ENCODE results near the gene HNRNPM. TPM values are rescaled to one million over a fixed set of nuclear protein-coding genes. Genes with fewer than 3 reads are reported as not detected.

HNRNPM gene
- total RNA-seq, 3 donors from 2014 or later (not counting 1 experiment from before 2014, with no cell fraction given) = 272 to 300 (median 299) TPM

GRCh38 chr19:8529369-8530006 lies 84.7 kb downstream of the HNRNPM start:
- 95% methylated on average over 4 of the region's 4 CpGs for WGBS (ENCODE audit: insufficient coverage)
- H3K4me3 Mint-ChIP-seq = no peak overlapping the region
- peak overlapping the region; percentile 83 to 88 for H3K27ac Mint-ChIP-seq

GRCh38 chr19:8530061-8530679 lies 85.4 kb downstream of the HNRNPM start:
- ATAC-seq (no peak), DNase-seq (no peak)
- no peak overlapping the region for H3K4me3 ChIP-seq (ENCODE audit: low read length)
- WGBS (ENCODE audit: insufficient coverage) = 97% methylated on average over 35 of the region's 35 CpGs
- Mint-ChIP-seq H3K9me3 (no peaks in the 10 kb centered on the region), H3K36me3 (peaks cover 29% of the 10 kb centered on the region), H3K27me3 (ENCODE audit: low read depth in 2 of 2) (no peaks in the 10 kb centered on the region), H3K4me3 (no peak overlapping the region), H3K27ac (peak overlapping the region; percentile 83 to 88), H3K4me1 (peaks cover 17 to 23% of the 10 kb centered on the region in 2 donors)
- H3K27ac ChIP-seq (ENCODE audit: low read length) = no peak overlapping the region
- intact Hi-C loops (cut with micrococcal nuclease) = no loop called here
- peaks cover 81% of the 10 kb centered on the region for H3K36me3 ChIP-seq (ENCODE audit: control insufficient read depth, insufficient read depth, low read length)
- no peaks in the 10 kb centered on the region for H3K4me1 ChIP-seq (ENCODE audit: control insufficient read depth, insufficient read depth, low read length)
- no peaks in the 10 kb centered on the region for H3K27me3 ChIP-seq (ENCODE audit: control insufficient read depth, insufficient read depth, low read length)
- no peak for TF ChIP-seq CTCF (IDR thresholded peaks at IDR 0.05)
- H3K9me3 ChIP-seq (ENCODE audit: control insufficient read depth, insufficient read depth, low read length) = no peaks in the 10 kb centered on the region

More at GRCh38 chr19:8529369-8530006, 84.7 kb downstream of the HNRNPM start:
- H3K27me3 ChIP-seq (ENCODE audit: control insufficient read depth, insufficient read depth, low read length) = no peaks in the 10 kb centered on the region
- no peak overlapping the region for H3K4me3 ChIP-seq (ENCODE audit: low read length)
- Mint-ChIP-seq H3K4me1 (peaks cover 20 to 23% of the 10 kb centered on the region in 2 donors), H3K9me3 (no peaks in the 10 kb centered on the region), H3K27me3 (ENCODE audit: low read depth in 2 of 2) (no peaks in the 10 kb centered on the region), H3K36me3 (peaks cover 29% of the 10 kb centered on the region)
- TF ChIP-seq CTCF (IDR thresholded peaks at IDR 0.05) = no peak
- DNase-seq = no peak
- intact Hi-C loops (cut with micrococcal nuclease) = no loop called here
- H3K27ac ChIP-seq (ENCODE audit: low read length) = no peak overlapping the region
- no peak for ATAC-seq
- H3K36me3 ChIP-seq (ENCODE audit: control insufficient read depth, insufficient read depth, low read length) = peaks cover 88% of the 10 kb centered on the region
- no peaks in the 10 kb centered on the region for H3K9me3 ChIP-seq (ENCODE audit: control insufficient read depth, insufficient read depth, low read length)
- H3K4me1 ChIP-seq (ENCODE audit: control insufficient read depth, insufficient read depth, low read length) = no peaks in the 10 kb centered on the region

- H3K27ac Mint-ChIP-seq = peak overlapping the region; percentile 9 to 62
- Histone ChIP-seq H3K27me3 (ENCODE audit: control insufficient read depth, insufficient read depth, low read length) (no peaks in the 10 kb centered on the region), H3K36me3 (ENCODE audit: control insufficient read depth, insufficient read depth, low read length) (peaks cover 79% of the 10 kb centered on the region), H3K27ac (ENCODE audit: low read length) (no peak overlapping the region), H3K4me1 (ENCODE audit: control insufficient read depth, insufficient read depth, low read length) (no peaks in the 10 kb centered on the region), H3K4me3 (ENCODE audit: low read length) (no peak overlapping the region), H3K9me3 (ENCODE audit: control insufficient read depth, insufficient read depth, low read length) (no peaks in the 10 kb centered on the region)
- H3K36me3 Mint-ChIP-seq = peaks cover 29% of the 10 kb centered on the region
- intact Hi-C loops (cut with micrococcal nuclease) = no loop called here
- H3K4me1 Mint-ChIP-seq = peaks cover 23 to 24% of the 10 kb centered on the region in 2 donors
- ATAC-seq (no peak), DNase-seq (no peak)
- no peak overlapping the region for H3K4me3 Mint-ChIP-seq
- TF ChIP-seq CTCF (IDR thresholded peaks at IDR 0.05) = no peak
- no peaks in the 10 kb centered on the region for H3K27me3 Mint-ChIP-seq (ENCODE audit: low read depth in 2 of 2)
- 91% methylated on average over 7 of the region's 7 CpGs for WGBS (ENCODE audit: insufficient coverage)
- H3K9me3 Mint-ChIP-seq = no peaks in the 10 kb centered on the region
These were observed 86.7 kb downstream of the HNRNPM start for GRCh38 chr19:8531470-8531869.

Data from natural killer cell (primary cell).